GM19099 (cell line): ENCODE measurements around the gene HHATL.

Experiments used
- POLR2A ChIP-seq: IDR thresholded peaks from 3 replicates; pipeline ENCODE4 v1.6.1; 2011; ENCODE audit warnings: low read depth; ENCODE audit not compliant: insufficient read length; ENCODE audit errors: extremely low read depth

Gene HHATL

GRCh38 chr3:42702066-42702951, at the start of gene HHATL:
TSS of gene HHATL (minus strand) at chr3:42702798. CDS start at chr3:42700826, 1,972 bp downstream.
- TF ChIP-seq POLR2A = no peak

DNA sequence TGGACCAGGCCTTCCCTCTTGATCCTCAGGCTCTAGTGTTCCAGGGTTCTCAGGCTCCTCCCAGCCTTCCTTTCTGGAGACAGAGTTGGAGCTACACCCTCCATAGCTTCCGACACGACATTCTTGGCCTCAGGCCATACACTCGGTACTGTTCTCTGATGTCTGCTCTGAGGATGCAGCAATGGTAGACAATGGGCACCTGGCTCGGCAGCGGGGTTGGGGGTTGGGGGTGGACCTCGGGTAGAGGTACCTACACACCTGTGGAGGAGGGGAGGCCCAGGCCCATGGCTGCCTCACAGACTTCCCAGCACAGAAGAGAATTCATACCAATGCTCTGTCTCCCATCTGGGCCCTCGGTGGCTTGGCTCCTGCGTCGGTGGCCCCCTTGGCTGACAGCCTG, 49.0 kb upstream of the HHATL start:
- TF ChIP-seq POLR2A = no peak

GRCh38 chr3:42750834-42751233, 48.2 kb upstream of the HHATL start:
- no peak for TF ChIP-seq POLR2A

- no peak for TF ChIP-seq POLR2A
Measured at GRCh38 chr3:42749753-42750231, 47.2 kb upstream of the HHATL start.

DNA sequence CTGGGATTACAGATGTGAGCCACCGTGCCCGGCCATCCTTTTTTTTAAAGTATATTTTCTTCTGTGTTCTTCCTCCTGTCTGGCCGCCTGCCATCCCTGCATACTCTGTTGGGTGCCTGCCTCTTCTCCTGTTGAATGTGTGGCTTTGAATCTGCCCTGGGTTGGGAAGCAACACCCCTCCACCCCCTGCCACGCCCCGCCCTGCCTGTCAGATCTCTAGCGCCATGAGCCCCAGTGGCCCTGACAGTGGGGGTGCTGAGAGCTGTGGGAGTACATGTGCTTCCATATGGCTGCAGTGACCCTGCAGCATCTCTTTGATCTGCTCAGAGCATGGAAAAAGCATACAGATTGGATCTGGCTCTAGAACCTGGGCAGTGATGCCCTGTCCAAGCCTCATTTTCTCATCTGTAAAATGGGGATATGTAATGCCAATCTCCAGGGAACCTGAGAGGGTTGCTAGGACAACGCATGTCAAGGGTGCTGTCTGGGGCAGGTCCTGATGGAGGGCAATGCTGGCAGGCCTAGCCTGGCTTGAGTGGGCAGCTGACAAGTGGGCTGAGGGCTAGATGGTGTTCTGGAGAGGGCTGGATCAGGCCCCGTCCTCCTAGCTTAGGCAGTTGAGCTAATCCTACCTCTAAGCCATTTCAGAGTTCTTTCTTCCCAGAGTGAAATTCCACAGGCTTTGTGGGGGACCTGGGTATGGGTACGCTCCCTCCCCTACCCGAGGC, 46.6 kb upstream of the HHATL start:
- TF ChIP-seq POLR2A = no peak

DNA sequence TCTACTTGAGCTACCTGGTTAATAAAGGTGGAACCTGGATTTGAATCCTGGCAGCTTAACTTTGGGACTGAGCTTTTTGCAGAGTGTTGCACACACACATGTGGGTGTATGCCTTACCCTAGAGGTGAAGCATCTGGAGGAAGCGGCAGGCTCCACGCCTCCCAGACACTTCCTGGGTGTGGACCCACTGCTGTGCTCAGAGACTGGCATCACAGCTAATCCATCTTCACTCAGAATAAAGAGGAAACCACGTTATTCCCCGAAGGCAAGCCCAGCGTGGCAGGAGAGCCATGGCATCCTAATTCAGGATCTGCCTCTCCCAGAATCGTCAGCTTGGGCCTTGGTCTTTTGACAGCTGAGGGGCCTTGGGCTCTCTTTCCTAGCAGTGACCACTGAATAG, 45.0 kb upstream of the HHATL start:
- no peak for TF ChIP-seq POLR2A

- no peak for TF ChIP-seq POLR2A
Measured at GRCh38 chr3:42746455-42747450, 44.2 kb upstream of the HHATL start.

DNA sequence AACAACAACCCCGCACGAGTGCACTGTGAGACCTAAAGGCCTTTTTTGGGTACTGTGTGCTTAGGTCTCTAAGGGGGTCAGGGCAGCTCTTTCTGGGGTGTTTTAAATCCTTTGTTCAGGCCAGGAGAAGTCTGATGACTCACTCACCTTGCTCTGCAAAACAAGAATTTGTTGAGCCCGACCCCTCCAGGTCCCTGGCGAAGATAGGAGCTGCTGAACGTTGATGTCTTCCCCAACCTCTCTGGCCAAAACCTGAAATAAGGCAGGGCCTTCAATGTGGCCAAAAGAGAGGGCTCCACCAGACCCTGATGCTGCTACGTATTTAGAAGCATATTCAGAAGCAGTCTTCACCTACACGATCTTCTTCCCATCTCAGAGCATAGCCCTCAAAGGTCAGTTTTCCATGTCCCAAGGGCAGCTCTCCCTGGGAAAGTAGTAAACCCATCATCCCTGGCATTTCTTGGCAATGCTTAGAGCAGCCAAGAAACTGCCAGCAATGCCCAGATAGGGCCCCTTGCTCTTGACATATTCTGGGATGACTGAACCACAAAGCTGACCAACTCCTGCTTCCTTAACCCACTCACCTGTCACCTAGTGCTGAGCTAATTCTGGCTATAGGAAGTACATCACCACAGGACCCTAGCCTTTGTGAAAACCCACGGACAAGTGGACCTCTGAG, 43.3 kb upstream of the HHATL start:
- no peak for TF ChIP-seq POLR2A

DNA sequence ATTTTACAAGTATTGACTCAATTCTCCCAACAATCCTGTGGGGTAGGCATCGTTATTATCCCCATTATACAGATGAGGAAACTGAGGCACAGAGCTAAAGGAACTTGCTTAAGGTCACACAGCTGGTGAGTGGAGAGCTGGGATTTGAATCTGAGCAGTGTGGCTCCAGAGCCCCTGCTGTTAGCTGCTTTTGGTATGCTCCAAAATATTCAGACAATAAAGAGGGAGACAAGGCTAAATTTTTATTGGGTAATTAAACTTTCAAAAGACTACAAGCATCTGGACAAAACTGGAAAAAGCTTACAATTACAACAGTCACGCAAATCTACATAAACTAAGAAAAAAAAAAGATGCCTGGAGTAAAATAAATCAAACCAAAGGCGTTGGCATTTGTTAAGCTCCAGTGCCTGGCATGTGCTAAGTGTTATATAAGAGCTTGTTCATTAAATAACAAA, 42.7 kb upstream of the HHATL start:
- TF ChIP-seq POLR2A = no peak

DNA sequence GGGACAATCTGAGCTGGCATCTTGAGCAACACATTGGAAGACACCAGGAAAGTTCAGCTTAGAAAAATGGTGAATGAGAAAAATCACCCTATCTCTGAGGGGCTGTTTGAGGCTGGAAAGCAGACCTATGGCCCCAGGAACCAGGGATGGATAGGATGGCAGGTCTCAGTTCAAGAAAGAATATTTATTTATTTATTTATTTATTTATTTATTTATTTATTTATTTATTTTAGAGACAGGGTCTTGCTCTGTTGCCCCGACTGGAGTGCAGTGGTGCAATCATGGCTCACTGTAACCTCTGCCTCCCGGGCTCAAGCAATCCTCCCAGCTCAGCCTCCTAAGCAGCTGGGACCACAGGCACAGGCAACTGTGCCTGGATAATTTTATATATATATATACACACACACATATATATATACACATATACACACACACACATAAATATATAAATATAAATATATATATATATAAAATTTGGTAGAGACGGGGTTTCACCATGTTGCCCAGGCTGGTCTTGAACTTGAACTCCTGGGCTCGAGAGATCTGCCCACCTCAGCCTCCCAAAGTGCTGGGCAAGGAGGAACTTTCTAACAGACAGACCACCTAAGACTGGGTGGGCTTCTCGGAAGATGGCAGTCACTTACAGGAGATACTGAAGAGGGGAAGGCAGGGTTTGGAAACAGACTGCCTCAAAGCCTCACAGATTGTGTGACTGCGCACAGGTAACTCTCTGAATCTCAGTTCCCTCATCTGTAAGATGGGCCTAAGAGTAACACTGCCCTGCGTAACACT, 40.8 kb upstream of the HHATL start:
- no peak for TF ChIP-seq POLR2A

DNA sequence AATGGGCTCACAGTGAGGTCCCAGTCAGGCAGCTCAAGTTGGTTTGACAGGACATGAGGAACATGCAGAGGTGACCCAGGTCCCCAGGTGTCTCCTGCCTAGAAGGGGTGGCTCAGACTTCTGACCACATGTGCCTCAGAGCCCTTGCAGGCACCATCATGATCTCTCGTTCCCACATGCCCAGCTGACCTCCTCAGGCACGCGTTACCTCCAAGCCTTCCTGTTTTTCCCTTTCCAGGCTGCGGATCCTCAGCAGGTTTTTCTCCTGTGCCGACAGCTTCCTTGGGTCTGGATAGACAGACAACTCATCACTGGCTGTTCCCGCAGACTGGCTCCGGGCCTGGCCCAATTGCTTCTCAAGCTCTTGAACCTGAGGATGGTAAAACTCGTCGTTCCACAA, 40.1 kb upstream of the HHATL start:
- TF ChIP-seq POLR2A = no peak

- TF ChIP-seq POLR2A = no peak
Measured at GRCh38 chr3:42742259-42742658, 39.7 kb upstream of the HHATL start.

DNA sequence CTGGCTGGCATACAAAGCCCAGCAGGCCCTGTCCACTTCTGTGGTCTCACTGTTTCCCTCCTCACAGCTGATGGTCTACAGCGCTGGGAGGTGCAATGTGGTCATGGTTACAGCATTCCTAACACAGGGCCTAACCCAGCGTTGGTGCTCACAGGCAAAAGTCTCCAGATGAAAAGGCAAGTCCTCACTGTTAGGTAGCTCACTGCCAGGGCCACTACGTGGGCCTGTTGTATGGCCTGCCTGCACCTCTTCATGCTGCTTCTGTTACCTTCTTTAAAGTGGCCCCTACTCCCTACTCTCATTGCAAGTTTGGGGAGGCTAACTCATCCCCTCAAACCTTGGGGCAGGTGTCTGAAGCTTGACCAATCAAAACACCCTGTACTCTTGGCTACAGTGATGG, 39.2 kb upstream of the HHATL start:
- TF ChIP-seq POLR2A = no peak
